Renal pelvis (tissue), 12 donors: Measurements from ENCODE around the gene NBPF12. TPM values are rescaled to one million over a fixed set of nuclear protein-coding genes. Genes with fewer than 3 reads are reported as not detected.
A peak's percentile ranks its signal among the peaks of the same experiment; 100 is the strongest.
"Not testable (repeated sequence)": the region's sequence is repeated elsewhere in the genome, so short reads cannot be mapped to it uniquely, and the experiment has no call there.

Experiments used
- DNase-seq: peaks from one replicate; pipeline ENCODE4 v3.0.0-alpha.2; 2013
- long read RNA-seq, 16 experiments: transcript quantifications; one replicate each; lab custom pipeline, GENCODE V29; 2026
- polyA plus RNA-seq, 3 donors: library from polyadenylated mRNA; unstranded; fragments of 120-200 nt; gene quantifications; one replicate each; pipeline ENCODE4 v1.2.1, GENCODE V29; 2013; ENCODE audit not compliant: insufficient read length in 3 of 3

NBPF12 gene, protein sequence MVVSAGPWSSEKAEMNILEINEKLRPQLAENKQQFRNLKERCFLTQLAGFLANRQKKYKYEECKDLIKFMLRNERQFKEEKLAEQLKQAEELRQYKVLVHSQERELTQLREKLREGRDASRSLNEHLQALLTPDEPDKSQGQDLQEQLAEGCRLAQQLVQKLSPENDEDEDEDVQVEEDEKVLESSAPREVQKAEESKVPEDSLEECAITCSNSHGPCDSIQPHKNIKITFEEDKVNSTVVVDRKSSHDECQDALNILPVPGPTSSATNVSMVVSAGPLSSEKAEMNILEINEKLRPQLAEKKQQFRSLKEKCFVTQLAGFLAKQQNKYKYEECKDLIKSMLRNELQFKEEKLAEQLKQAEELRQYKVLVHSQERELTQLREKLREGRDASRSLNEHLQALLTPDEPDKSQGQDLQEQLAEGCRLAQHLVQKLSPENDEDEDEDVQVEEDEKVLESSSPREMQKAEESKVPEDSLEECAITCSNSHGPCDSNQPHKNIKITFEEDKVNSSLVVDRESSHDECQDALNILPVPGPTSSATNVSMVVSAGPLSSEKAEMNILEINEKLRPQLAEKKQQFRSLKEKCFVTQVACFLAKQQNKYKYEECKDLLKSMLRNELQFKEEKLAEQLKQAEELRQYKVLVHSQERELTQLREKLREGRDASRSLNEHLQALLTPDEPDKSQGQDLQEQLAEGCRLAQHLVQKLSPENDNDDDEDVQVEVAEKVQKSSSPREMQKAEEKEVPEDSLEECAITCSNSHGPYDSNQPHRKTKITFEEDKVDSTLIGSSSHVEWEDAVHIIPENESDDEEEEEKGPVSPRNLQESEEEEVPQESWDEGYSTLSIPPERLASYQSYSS (N-terminal part only)
- polyA plus RNA-seq = 10 to 100 TPM; 16.3 to 29.4 (median 24.0) TPM
- long read RNA-seq, donor 1 = 0 reads
- long read RNA-seq, donor 2 = 0 reads
- long read RNA-seq, donor 3, partial matches to known transcripts = 5 of 5 reads
- long read RNA-seq, donor 3, other reads (novel, unspliced or antisense) = 0 of 5 reads
- long read RNA-seq, donor 4 = 0 reads
- long read RNA-seq, donor 5 = 0 reads
- long read RNA-seq, donor 6, partial matches to known transcripts = 17 of 17 reads
- long read RNA-seq, donor 6, other reads (novel, unspliced or antisense) = 0 of 17 reads
- long read RNA-seq, donor 7, partial matches to known transcripts = 8 of 8 reads
- long read RNA-seq, donor 7, other reads (novel, unspliced or antisense) = 0 of 8 reads
- long read RNA-seq, donor 8 = 0 reads
- long read RNA-seq, donor 9 = 0 reads
- long read RNA-seq, donor 10 = 0 reads
- long read RNA-seq, donor 11, partial matches to known transcripts = 7 of 7 reads
- long read RNA-seq, donor 11, other reads (novel, unspliced or antisense) = 0 of 7 reads
- long read RNA-seq, donor 12 = 0 reads
- long read RNA-seq, donor 13 = 0 reads
- long read RNA-seq, donor 14 = 0 reads
- long read RNA-seq, donor 15, partial matches to known transcripts = 26 of 26 reads
- long read RNA-seq, donor 15, other reads (novel, unspliced or antisense) = 0 of 26 reads
- long read RNA-seq, donor 16 = 0 reads

DNA sequence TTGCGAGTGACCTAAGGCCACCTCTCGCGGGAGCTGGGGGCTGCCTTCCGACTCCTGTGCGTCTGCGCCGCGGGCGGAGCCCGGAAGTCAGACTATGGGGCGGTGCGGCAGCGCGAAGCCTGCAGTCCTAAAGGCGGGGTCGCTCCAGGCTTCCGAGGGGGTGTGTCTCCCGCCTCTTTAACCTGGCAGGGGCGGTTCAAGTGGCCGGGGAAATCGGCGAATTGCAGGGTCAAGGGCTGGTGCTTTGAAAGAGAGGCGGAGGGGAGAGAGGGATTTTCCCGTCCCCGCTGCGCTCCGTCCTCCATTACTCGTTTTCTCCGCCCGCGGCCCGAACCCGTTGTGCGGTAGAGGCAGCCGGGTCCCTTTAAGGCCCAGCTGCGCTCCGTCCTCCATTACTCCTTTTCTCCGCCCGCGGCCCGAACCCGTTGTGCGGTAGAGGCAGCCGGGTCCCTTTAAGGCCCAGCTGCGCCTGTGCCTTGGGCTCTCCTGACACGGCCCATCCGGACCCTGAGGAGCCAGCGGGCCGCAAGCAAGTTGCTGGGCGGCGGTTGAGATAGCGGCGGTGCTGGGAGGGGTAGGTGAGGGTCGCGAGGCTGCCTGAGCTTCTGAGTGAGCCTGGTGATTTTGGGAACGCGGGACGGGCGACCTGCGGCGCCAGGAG lies at the start of gene NBPF12:
Gene NBPF12 (plus strand): TSS at position 83 of the 661 bp plus-strand sequence. CDS start 21,820 bp downstream, outside the sequence.
- DNase-seq = peak; percentile 61

DNA sequence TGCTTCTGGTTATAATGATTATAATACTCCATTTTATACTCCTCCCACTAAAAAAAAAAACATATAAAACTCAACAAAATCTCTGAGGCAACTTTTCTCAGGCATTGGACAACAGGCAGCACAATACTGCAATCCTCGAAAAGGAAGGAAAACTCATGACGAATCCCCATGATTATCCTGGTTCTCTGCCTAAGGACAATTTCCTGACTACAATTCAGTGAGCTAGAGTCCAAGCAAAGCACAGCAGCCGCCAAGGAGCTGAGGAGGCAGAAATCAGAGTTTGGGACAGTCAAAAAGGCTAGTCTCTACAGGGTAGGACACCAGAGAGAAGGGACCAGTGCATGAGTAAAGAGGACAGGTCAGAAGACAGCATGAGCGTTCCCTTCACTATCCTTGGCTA lies 46.8 kb upstream of the NBPF12 start:
- DNase-seq = not testable (repeated sequence)

DNA sequence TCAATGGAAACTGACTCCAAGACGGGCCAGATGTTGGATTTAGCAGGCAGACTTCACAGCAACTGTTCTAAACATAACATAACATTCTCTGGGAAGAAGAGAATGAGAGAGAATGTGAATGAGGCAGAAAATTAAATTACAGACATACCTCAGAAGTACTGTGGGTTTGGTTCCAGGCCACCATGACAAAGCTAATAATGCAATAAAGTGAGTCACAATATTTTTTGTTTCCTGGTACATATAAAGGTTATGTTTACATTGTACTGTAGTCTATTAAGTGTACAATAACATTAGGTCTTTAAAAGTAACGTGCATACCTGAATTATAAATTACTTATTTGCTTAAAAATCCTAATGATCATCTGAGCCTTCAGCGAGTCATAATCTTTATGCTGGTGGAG lies 45.8 kb upstream of the NBPF12 start:
- not testable (repeated sequence) for DNase-seq

DNA sequence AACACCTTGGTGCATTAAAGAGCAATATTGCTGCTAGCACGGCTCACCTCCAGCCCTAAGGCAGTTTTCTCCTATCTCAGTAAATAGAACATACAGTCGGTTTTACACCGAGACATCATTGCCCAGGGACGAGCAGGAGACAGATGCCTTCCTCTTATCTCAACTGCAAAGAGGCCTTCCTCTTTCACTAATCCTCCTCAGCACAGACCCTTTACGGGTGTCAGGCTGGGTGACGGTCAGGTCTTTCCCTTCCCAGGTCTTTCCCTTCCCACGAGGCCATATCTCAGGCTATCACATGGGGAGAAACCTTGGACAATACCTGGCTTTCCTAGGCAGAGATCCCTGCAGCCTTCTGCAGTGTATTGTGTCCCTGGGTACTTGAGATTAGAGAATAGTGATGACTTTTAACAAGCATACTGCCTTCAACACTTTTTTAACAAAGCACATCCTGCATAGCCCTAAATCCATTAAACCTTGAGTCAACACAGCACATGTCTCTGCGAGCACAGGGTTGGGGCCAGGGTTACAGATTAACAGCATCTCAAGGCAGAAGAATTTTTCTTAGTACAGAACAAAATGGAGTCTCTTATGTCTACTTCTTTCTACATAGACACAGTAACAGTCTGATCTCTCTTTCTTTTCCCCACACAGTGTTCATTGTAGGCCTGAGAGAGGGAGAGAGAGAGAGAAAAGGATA lies 30.4 kb upstream of the NBPF12 start:
- not testable (repeated sequence) for DNase-seq

DNA sequence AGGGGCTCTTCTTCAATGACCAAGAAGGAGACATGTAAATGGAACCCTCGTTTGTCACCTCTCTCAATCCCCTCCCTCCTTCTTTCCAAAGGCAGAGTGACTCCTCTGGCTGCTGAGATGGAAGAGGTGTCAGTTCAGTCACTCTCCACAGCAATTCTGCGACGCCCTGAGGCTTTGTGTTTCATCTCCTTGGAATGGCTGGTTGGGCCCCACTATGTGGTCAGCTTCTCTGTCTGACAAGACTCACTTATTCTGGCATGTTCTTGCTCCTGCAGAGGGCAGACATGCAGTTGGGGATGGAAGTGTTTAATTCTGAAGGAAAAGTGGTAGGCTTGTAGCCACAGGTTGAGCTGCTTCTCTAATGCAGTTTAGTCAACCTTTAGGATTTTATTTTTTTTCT lies 25.1 kb upstream of the NBPF12 start:
- DNase-seq = not testable (repeated sequence)

DNA sequence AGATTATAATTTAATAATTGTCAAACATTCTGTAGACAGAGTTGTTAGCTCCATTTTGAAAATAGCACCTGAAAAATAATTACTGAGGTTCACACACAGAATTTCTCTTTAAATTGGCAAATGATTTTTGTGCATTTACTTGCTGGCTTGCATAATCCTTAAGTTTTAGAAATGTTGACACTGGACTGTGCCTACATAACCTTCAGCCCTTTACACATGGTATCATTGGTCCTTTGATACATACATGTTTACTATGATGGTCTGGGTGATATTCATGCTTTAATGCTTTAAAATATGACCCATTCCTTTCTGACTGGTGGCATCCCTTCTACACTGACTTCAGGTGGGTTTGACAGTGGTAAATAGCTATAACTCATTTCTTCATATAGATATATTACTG lies 17.3 kb upstream of the NBPF12 start:
- DNase-seq = not testable (repeated sequence)

DNA sequence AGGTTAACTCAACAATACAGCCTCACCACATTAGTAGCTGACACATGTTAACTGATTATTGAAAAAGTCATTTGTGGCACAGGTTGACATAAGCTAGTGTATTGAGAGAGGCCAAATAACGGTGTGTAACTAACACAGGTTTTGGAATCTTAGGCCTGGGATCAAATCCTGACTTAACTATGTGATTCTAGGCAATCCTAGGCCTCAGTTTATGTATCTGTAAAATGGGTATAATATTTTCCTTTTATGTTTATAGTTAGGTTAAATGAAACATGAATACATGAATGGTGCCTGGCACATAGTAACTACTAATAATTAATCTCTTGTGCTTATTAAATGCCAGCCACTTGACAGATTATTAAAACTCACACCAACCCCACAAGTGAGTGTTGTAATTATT lies 15.5 kb upstream of the NBPF12 start:
- not testable (repeated sequence) for DNase-seq

DNA sequence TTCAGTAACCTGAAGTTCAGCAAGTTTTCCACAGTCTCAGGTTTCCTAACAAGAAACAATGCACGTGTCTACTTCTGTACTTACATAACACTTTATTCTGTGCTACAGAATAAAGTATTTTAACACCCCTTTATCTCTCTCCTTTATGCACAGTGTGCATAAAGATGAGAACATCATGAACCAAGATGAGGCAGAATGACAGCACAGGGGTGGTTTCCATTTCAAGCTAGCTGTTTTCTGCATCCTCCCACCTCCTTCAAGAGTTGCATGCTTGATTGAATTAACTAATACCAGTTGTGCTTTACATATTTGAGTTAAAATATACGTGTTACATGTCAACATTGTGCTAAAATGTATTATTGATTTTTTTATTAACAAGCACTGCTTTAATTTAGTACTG lies 14.0 kb upstream of the NBPF12 start:
- DNase-seq = not testable (repeated sequence)

DNA sequence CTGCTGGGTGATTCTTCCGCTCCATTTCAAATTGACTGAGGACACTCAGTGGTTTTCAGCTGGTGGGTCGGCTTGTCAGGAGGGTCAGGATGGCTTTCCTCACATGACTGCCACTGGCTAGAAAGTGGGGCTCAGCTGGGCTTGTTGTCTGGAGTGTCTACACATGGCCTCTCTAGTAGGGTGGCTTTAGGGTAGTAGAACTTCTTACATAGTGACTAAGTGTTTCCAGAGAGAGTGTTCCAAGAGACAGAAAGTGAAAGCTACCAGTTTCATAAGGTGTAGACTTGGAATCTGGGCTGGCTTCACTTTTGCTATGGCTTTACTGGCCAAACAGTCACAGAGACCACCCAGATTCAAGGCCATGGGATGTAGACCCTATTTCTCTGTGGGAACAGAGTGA lies 11.7 kb upstream of the NBPF12 start:
- DNase-seq = not testable (repeated sequence)

DNA sequence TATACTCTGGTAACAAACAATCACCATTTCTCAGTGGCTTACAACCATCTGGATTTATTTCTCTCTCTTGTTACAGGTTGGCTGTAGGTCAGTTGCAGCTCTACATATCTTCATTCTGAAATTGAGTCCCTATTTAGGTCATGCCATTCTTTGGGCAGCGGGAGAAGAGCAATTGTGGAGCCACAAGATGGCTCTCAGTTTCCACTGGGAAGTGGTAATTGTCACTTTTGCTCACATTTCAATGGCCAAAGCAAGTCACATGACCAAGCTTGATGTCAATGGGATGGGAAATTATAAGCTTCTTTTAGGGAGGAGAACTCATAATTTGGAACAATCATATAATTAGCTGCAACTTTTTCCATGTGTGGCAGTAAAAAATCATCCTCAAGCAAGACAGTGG lies 7.9 kb upstream of the NBPF12 start:
- DNase-seq = not testable (repeated sequence)

DNA sequence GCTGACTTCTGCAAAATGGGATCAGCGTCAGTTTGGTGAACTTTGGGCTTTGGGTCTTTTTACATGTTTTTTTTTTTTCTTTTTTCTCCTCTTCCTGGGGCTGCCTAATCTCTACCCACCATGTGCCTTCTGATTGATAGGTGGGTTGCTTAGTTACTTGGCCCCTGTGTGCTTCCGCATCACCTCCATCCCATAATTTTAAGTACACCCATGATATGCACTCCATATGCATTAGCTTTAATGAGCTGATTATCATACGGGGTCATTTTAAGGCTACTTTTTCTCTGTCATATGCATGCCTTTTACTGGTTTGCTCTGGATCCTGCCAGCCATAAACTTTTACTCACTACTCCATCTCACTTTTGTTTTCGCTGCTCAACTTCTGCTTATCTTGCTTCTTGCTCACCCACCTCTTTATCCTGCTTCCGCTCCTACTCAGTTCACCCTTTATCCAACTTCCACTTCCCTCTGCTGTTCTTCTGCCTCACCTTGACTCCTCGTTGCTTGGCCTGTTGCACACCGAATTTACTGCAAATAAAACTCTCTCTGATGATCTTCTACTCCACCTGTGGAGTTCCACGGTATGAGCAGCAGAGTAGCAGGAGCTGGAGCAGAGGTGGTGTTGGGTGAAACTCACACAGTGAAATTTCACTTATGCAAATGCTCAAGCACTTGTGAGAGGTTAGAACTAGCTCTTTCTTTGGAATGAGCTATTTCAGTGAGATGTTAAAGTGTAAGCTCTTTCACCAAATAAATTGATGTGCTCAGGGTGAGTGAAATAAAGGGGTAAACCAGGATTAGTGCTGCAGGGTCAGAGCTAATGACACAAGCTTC lies 3.5 kb upstream of the NBPF12 start:
- not testable (repeated sequence) for DNase-seq

DNA sequence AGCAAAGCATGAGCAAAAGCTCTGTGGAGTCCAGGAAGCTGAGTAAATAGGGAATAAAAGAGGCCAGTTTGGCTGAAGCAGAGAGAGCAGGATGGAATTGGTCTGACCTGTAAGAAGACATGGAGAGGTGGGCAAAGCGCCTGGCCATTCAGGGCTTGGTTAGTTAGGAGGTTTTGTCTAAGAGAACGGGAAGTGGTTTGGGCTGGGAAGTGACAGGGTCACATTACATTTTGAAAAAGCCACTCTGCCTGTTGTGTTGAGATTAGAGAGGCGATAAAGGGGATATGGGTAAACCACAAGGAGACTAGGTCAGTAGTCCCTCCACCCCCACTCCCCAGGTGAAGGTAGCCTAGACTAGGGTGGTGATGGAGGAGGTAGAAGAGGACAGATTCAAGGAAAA lies 662 bp upstream of the NBPF12 start:
- DNase-seq = not testable (repeated sequence)

DNA sequence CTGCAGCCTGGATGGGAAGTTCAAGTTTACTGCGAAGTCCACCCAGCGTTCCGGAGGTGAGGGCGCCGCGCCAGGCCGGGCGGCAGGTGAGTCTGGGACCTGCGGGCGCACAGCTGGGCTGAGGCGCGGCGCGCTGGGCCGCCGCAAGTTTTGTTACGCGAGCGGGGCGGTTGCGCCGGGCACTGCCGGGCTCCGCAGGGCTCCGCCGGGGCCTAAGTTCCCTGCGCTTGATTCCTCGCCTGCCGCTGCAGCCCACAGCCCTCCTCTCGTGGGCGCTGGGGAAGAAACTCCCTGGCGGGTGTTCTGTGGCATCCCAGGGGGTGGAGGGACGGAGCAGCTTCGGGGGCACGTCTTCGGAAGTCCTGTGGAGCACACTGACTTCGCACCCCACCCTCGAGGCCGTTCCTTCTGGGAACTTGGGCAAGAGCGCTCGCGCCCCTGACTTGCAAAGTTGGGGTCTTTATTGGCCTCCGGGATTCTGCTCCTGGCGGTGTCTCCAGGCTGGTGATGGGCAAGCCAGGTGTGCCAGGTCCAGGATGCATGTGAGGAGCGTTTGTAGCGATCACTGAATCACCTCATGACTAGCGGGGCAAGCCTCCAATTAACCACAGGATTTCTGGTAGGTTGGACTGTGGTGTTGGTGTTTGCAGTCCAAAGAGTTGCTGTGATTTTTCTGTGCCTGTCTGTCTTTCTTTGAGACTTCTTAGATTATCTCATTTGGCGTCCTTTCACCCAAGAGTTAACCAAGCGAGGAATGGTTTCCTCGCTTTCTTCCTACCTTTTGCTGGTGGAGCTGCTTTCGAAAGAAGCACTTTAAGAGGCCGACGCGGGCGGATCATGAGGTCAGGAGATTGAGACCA lies 1.0 kb downstream of the NBPF12 start:
- DNase-seq = not testable (repeated sequence)

DNA sequence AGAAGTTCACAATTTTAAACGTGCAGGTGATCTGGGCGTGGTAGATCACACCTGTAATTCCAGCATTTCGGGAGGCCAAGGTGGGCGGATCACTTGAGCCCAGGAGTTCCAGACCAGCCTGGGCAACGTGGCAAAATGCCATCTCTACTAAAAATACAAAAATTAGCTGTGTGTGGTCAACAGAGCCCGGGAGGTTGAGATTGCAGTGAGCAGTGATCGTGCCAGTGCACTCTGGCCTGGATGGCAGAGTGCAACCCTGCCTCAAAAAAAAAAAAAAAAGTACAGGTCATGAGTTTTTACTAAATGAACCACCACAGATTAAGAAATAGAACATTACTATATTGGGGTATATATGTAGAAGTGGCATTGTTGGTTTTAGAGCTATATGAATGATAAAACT lies 2.2 kb downstream of the NBPF12 start:
- not testable (repeated sequence) for DNase-seq

DNA sequence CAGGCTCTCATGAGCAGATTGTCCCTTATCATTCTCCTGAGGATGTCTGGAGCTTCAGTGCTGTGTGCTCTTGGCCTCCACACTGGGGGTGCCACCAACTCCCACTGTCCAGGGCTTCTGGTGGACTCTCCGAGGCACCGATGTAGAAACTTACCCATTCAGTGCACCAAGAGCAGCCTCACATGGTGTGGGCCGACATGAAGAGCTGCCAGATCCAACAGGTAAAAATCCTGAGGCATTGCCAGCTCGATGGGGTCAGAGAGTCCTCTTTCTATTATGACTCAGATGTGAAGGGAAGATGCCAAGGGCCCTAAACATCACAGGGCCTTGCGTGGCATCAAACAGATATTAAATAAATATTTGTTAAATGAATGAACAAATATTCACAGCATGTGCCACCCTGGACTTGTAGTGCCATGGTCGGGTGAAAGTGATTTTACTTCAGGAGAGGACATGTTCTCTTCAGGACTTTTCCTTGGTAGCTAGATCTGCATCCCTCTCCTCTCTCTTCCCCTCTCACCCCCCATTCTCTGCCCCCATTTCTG lies 5.3 kb downstream of the NBPF12 start:
- DNase-seq = not testable (repeated sequence)

DNA sequence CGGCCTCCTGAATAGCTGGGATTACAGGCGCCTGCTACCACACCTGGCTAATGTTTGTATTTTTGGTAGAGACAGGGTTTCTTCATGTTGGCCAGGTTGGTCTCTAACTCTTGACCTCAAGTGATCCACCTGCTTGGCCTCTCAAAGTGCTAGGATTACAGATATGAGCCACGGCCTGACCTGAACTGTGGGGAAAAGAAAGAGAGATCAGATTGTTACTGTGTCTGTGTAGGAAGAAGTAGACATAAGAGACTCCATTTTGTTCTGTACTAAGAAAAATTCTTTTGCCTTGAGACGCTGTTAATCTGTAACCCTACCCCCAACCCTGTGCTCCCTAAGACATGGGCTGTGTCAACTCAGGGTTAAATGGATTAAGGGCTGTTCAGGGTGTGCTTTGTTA lies 10.0 kb downstream of the NBPF12 start:
- not testable (repeated sequence) for DNase-seq

DNA sequence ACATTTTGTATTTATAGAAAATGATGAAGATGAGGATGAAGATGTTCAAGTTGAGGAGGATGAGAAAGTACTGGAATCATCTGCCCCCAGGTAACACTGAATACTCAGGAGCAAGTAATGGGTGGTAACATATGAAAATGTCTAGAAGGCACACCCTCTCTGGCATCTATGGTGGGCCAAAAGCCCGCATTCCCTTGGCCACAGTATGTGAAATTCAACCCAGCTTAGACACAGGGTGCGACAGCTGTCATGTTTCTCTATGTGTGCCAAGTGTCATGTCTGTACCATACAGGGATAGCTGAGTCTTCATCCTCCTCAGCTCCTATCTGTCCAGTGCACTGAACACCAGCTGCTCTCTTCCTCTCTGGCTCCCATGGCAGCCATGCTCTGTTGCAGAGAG lies 26.2 kb downstream of the NBPF12 start:
- not testable (repeated sequence) for DNase-seq

DNA sequence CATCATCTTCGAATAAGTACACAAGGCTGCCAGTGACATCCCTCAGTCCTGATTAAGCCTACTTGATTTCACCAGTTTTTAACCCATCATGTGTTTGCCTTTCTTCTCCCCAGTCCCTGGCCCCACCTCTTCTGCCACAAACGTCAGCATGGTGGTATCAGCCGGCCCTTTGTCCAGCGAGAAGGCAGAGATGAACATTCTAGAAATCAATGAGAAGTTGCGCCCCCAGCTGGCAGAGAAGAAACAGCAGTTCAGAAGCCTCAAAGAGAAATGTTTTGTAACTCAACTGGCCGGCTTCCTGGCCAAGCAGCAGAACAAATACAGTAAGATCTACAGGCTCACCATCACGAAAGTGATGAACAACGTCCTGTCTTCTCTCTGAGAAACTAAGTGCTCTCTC lies 28.2 kb downstream of the NBPF12 start:
- not testable (repeated sequence) for DNase-seq
